NCI-H82 (cell line): Measurements from ENCODE around the gene HS3ST5.

ENCODE experiments used
- DNase-seq: peaks from one replicate; lab custom pipeline; 2025; lab: John Stamatoyannopoulos, UW

The HS3ST5 gene

DNA sequence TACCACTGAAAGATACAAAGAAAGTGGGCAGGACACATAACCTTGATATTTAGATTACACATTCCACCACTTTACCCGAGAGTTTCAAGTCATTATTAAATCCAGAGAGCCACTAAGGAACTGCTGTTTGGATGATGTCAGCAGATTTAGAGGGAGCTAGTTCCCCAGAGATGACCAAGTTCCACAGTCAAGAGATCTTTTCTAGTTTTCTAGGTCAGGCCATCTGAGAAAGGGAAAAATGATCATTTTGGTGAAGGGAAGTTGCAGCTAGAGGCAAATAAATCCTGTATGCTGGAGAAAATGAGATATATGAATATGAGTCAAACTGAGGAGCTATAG is 147.8 kb downstream of the HS3ST5 start:
- DNase-seq, result no peak

- DNase-seq, result no peak
Measured at GRCh38 chr6:114194362-114195026, 148.3 kb downstream of the HS3ST5 start.

GRCh38 chr6:114187563-114187962 is 155.3 kb downstream of the HS3ST5 start:
- DNase-seq, result no peak

- DNase-seq, result no peak
Measured at GRCh38 chr6:114181664-114182063, 161.2 kb downstream of the HS3ST5 start.

DNA sequence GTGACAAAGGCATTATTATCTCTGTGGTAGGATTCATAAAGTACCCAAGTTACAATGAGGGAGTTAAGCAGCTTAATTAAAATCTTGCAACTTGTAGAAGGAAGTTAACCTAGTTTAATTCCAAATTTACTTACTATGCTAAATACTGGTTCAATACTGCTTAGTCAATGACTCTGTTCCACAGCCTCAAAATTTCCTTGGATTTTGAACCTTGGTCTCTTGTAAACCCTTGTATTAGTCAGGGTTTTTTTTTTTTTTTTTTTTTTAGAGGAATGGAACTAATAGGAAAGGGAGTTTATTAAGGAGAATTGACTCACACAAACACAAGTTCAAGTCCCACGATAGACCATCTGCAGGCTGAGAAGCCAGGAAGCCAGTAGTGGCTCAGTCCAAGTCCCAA is 163.4 kb downstream of the HS3ST5 start:
- no peak for DNase-seq

DNA sequence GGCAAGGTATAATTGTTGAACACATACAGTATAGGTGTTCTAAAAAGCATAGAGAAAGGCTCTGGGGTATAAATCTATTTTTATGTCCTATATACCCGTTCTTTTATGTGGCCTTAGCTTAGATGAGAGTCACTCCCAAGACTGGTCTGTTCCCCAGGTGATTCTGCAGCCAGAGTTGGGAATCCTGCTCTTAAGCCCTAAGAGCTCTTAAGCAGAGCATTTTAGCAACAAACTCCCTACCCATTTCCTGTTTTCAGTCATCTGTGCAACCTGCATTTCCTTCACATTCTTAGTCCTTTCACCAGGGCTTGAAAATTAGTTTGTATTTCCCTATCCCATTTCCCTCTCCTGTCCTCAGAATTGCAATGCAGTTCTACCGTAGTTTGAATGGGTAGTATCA is 166.1 kb downstream of the HS3ST5 start:
- DNase-seq, result no peak

GRCh38 chr6:114172576-114173260 is 170.1 kb downstream of the HS3ST5 start:
- no peak for DNase-seq

GRCh38 chr6:114171473-114171872 is 171.3 kb downstream of the HS3ST5 start:
- DNase-seq, result no peak

GRCh38 chr6:114170958-114171387 is 171.8 kb downstream of the HS3ST5 start:
- DNase-seq, result no peak

GRCh38 chr6:114170372-114170771 is 172.5 kb downstream of the HS3ST5 start:
- no peak for DNase-seq

- no peak for DNase-seq
Measured at GRCh38 chr6:114169763-114170162, 173.1 kb downstream of the HS3ST5 start.

DNA sequence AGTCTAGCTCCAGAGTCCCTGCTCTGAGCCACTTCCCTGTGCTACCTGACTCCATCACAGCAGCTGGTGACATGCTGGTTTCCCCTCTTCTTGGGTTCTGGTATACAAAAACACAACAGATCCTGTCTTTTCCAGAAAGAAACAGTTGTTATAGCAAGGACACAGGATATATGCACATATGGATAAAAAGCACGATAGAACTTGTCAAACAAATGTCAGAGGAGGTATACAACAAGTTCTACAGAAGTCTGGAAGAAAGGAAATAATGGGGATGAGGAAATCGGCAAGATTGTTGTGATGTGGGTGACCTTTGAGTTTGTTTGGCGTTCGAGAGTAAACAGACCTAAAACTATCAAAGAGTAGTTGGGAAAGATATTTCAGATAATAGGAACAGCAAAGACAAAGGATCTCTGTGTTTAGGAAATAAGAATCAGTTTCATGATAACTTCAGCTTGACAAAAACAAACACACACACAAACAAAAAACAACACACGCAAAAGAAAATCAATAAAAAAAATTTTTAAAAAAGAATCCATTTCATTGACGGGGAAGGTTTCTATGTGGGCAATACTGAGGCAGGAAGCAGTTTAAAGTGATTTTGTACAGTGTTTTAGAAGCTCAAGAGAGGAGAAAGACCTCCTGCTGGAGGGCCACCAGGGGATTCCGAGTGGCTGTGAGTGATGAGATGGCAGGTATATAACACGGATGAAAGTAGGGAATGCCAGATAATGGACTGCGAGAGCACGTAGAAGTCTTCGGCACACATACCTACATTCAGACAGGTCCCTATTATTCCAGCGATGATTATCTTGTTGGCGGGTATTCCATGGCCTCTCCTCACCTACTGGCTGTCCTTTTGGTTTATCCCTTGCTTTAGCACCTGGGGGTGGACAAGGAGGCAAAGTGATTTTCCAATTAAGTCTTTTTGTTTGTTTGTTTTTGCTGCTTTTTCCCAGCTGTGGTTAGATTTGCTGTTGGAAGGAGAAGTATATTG is 174.9 kb downstream of the HS3ST5 start:
- DNase-seq, result no peak

GRCh38 chr6:114164207-114164606 is 178.6 kb downstream of the HS3ST5 start:
- no peak for DNase-seq

- no peak for DNase-seq
Measured at GRCh38 chr6:114162691-114163347, 180.0 kb downstream of the HS3ST5 start.

DNA sequence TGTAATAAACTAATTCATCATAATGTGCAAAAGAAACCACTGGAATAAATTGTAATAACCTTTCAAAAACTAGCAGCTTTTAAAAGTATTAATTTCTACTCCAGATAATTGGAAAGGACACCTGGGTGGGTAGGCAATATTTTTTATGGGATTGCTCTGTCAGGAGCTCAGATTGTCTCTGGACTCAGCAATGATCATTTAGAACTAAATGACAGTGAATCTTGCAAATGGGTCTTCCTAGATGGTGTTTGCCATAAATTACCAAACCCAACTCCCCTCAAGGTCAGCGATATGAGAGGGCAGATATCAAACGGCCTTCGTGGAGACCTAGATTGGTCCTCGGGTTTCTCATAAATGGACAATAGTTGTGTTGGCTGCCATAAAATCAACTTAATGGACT is 181.9 kb downstream of the HS3ST5 start:
- no peak for DNase-seq

GRCh38 chr6:114159727-114160126 is 183.1 kb downstream of the HS3ST5 start:
- DNase-seq, result no peak

DNA sequence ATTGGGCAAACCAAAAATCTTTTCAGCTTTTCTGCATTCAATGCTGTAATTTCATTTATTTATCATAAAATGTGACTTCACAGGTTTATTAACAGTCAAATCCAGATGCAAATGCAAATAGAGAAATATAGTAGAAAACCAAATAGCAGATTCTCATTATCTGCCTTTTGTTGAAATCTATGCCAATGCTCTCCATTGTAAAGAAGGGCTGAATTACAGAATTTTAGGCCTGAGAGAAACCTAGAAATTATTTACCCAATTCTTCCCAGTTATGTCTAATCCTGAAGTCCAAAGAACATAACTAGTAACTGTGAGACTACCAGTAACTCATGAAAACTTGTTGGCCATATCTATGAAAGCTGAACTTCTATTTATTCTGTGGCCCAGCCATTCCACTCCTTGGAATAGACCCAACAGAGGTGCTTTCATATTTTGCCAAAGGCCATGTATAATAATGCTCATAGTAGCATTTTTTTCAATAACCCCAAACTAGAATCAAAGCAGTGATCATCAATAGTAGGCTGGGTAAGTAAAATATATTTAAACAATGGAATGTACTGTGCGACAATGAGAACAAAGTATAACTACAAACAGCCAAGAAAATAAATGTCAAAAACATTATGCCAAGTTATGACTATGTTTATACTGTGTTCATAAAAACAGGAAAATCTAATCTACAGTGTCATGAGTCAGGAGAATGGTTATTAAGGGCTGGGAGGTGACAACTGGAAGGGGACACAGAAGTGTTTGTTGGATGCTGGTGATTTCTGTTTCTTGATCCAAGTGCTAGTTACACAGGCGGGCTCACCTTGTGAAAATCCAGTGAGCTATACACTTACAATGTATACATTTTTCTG is 183.8 kb downstream of the HS3ST5 start:
- no peak for DNase-seq

GRCh38 chr6:114158411-114158810 is 184.4 kb downstream of the HS3ST5 start:
- DNase-seq, result no peak

- DNase-seq, result peak; percentile 85
Measured at GRCh38 chr6:114157848-114158247, 185.0 kb downstream of the HS3ST5 start.

DNA sequence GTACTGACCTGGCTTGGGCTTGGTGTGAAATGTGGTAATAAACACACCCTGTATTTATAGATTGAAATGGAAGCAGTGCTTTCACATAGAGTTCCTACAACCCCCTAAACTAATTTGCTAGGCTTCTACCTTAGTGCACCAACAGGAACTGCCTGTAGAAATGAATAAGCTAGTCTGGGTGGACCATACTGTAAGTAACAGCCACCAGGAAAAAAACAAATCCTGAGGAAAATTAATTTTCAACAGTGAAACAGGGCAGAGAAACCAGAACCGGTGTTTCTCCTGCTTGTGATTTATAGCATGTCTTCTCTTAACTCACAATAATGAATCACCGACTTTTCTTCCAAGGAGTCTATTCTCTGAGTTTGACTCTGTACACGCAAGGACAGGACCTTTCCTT is 187.1 kb downstream of the HS3ST5 start:
- DNase-seq, result no peak

- DNase-seq, result no peak
Measured at GRCh38 chr6:114154812-114155211, 188.0 kb downstream of the HS3ST5 start.
